HG03066 (cell line): ENCODE results near the gene SRGAP3.

Experiments used
- ATAC-seq: cut with Tn5 transposase; IDR thresholded peaks from one replicate; pipeline ENCODE4 v1.9.1; 2021; ENCODE audit warnings: low read depth; ENCODE audit not compliant: unreplicated experiment

The SRGAP3 gene

DNA sequence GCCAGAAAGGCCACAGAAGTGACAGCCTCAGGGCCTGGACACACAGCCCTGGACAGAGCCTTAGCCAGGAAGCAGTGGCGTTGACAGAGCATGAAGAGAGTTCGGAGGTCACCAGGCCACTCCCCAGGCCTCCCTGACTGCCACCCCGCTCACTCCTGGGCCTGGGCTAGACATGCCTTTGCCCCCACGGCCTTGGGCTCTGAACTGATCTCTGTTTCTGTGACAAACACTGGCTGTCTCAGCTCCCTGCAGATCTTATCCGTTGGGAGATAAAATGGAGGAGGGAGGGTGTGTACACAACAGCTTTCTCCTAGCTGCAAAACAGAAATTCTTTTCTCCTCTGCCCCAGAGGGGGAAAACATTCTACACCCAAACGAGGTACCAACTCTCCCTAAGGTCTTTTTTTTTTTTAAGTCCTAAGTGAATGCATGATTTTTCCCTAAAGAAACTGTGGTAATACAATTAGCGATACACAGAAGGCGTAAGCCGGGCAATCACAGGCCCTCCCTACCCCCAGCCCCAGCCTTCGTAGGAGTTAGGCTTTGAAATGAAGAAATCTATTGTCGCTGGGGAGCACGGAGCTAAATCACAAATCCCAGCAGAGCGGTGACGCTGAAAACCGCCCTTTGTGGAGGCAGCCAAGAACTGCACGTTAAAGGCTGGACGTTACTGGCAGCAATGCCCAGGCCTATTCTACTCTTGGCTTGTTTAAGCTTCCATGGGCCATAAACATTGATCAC lies 45.0 kb downstream of the SRGAP3 start:
- ATAC-seq = no peak

DNA sequence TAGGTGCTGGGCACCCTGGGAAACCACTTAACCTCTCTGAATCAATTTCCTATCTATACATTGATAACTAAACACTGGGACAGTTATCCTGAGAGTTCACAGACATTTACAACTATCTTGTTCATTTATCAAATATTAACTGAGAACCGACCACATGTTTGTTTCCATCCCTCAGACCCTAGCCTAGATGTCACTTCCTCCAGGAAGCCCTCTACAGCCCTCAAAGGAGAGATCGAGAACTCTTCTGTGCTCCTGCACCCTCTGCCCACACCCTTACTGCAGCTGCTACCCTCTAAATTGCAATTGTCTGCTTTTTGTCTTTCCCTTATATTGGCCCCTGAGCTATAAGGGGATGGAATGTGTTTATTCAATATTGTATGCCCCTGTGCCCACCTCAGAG lies 46.1 kb downstream of the SRGAP3 start:
- ATAC-seq = no peak

DNA sequence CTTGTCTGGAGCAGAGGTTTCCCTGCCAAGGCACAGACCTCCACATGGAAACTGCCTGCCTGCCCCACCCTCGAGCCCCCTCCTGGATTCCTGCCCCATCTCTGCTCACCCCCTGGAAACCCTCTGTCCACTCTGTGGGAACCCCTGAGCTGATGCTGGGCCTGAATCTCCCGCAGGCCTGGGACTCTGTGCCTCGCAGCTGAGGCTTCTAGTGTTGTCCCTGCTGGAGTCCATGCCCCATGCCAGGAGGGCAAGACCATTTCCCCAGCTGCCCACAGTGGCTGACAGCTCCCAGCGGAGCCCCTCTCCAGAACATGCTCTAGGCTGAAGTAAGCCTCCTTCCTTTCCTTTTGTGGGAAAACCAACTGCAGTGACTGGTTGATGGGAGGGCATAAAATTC lies 46.9 kb downstream of the SRGAP3 start:
- no peak for ATAC-seq

DNA sequence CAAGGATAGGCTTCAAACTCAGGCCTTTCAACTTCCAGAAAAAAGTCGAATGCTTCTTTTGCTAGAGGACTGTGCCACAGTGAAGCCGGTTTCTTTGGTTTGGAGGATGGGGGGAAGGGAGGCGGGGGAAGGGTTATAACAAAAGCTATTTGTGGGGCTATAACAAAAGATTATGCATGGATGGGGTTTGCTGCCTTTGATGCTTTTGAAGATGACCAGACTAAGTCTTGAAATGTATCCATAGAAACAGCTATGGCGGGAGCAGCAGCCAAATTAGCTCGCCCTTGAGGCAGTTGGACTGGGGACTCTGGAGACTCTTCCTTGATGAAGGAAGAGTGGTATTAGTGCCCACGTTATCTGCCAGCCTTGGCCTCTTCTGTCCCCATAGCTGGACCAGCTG lies 47.5 kb downstream of the SRGAP3 start:
- ATAC-seq = no peak

DNA sequence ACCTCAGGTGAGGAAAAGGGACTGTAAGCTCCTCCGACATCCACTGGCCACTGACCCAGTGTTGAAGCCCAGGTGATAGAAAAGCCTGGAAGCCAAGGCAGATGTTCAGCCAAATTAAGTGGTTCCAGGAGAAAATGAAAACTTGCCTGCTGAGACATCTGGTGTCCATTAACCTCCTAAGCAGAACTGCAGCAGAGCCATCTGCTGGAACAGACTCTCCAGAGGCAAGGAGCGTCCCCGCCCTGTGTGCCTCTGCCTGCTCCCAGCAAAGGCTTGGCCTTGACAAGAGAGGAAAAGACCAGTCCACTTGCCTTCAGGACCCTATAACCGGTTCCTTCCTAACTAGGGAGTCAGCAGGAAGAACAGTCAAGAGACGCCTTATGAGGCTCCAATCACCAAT lies 48.2 kb downstream of the SRGAP3 start:
- ATAC-seq = no peak

DNA sequence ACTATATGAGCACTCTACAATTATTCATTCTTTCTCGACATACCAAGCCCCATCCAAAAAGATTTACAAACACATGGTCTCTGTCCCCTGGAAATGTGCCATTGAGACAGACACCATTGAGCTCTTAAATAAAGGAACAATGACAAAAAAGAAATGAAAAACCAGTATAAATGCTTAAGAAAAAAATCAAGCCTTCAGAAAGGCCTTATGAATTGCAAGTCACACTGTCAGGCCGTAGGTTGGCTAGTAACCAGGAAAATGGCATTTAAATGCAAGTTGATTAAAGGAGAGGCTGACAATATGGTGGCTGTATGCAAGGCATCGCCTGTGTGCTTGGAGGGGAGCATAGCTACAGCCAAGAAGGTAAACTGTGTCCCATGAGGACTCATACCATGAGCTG lies 49.7 kb downstream of the SRGAP3 start:
- ATAC-seq = no peak

DNA sequence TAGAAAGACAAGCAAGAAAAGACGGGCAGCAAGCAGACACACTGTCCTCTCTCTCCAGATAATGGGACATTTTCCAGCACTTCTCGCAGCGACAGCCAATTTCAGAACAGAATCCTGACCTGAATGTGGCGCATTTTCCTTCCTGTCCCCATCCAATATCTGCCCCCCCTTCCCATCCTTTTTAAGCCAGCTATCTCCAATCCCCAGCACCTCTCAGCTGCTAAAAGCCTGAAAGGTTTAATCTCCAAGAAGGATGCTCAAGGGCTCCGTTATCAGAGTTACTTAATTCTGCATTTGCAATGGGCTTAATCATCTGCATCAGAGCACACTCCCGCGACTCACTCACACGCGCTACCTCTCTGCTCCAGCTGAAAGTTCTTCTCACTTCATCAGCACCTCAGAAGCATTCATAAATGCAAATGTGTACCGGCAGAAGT lies 50.5 kb downstream of the SRGAP3 start:
- no peak for ATAC-seq

DNA sequence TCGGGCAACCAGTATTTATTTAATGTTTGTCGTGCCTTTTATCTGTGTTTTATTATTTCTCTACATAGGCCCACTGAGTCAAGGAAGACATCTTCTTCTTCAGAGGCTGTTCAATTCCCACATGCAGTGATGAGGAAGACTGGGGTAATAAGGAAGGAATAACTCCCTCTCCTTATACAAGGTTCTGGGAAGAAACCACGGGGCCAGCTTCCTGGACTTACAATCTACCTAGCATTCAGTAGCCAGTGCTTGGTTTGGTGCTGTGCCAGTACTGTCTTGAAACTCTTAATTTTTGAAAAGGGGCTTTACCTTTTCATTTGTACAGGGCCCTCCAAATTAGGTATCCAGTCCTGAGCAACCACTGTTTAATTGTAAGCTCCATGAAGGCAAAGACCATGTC lies 51.2 kb downstream of the SRGAP3 start:
- ATAC-seq = no peak

DNA sequence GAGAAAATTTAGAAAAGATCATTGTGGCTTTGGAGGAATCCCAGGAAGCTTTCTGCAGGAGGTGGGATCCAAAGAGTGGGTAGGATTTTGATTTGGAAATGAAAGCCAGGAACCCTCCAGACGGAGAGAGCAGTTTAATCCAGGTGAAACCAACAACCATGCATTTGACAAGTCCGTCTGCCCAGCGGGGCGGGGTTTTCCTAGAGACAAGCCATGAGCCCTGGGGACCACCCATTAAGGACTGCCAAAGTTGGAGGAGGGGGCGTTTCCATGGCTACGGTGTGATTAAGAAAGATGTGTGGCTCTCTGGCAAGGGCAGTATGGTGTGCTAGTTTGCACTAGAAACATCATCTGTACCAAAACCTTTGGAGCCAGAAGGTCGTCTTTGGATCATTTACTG lies 53.4 kb downstream of the SRGAP3 start:
- no peak for ATAC-seq

DNA sequence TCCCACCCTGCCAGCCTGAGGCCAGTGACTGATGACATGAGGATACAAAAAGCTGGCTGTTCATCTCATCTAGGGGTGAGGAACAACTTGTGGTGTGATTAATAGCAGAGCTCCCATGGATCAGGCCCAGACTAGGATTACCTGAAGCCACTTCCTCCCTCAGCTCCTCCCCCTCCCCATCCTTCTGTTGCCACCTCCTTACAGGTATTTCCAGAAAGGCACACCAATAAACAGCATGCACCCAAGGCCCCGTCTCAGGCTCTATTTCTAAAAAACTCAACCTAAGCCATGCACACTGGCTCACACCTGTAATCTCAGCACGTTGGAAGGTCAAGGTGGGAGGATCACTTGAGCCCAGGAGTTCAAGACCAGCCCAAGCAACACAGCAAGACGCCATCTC lies 54.1 kb downstream of the SRGAP3 start:
- no peak for ATAC-seq

DNA sequence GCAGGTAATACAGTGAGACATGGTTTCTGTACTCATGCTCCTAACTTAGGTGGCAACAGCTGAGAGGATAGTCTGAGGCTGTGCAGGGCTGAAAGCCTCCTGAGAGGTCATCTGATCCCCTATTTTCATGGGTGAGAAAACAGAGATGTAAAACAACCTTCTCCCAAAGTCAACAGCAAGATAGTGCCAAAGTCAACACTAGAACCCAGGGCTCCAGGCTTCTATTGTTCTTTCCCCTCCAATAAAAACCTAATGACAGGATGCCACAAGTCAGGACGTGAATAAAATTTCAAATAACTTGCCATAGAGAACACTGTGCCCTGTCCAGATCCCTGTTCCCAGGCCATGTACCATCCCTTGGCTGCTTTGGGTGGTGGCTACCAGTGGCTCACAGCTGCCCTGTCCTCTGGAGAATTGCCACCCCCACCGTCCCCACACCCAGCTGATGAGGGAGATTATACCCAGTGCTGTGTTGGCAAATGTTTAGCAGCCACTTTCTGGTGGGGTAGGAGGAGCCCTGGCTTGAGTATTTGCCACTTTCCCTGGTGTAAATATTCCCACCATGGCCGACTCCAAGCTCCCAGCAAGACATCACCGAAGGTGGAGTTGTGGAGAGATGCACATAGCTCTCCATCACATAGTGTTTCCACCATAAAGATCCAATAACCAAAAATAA lies 54.8 kb downstream of the SRGAP3 start:
- no peak for ATAC-seq

DNA sequence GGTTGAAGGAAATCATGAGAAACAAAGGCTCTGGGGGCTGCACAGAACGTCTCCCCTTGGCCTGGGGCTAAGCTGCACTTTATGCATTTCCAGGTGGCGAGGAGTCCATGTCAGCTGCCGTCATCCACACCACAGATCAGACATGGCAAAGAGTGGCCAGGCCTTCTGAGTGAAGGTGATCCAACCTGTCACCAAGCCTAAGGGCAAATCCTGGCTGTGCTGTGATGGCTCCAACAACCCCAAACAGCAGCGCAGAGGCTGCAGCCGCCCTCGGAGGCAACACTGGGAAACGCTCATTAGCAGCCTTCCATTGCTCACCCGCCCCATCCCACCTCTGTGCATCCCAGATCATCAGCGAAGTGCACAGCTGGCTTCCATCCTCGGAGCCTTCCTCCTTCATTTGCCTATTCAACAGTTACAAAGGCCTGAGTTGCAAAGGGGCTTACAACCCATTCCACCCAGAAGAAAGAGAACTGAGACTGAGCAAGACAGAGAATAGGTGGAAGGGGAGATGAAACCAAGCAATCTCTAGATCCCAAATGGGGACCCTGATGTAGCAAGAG lies 55.7 kb downstream of the SRGAP3 start:
- no peak for ATAC-seq

DNA sequence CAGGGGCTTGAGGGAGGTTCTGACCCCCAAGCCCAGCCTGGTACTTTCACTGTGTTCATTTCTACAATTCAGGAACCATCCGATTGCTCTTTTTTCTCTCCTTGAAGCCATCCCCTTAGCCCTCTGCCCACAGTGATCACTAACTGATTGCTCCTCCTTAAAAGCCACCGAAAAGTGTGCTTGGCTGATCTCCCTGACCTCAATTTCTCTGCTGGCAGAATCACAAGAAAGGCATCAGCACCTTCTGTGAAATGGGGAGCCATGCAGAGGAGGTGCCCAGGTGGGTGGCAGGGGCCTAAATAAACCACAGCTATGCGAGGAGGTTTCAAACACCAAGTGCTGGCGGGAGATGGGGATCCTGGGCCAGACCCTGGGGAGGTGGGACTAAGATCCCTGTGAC lies 56.2 kb downstream of the SRGAP3 start:
- no peak for ATAC-seq

DNA sequence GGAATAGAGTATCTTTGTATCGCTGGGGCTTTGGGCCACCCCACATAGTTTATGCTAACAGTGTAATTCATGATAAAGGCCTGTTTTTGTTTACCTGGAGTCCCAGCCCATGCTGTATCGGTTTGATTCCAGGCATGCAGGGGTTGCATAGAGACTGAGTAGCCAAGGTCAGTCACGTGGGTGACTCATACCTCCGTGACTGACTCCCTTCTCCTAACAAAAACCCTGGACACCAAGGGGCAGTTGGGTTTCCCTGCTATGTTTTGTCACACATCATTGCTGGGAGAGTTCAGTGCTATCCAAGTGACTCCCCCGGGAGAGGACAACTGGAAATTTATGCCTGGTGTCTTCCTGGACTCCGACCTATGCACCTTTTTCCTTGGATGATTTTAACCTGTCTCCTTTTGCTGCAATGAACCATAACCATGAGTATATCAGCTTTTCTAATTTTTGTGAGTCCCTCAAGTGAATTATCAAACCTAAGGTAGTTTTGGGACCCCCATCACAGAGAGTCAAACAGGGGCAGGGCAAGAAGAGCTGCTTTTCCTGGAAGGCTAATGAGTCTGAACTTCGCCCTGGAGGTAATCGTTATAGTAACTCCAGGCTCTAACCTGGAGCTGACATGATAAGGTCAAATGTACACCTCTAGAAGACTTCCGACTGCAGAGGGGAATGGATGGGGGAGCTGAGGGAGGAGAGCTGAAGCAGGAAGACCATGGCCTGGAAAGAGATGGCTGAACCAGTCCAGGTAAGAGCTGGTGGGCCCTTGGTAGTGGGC lies 57.0 kb downstream of the SRGAP3 start:
- ATAC-seq = no peak

DNA sequence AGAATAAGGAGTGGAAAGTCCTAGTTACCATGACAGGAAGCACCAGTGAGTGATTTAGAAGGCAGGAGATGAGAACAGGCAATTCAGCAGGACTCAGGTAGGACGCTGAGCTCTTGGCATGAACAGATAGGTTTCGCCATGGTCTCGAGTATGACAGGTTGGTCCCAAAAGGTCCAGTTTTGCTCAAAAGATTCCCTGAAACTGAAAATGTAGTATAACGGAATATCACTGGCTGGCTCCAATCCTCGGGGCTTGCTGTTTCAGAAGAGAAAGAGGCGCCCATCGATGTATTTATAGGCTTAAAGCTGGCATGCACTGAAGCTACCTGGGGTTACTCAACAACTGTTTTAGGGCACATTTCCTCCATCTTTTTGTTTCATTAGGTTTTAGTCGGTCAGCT lies 59.2 kb downstream of the SRGAP3 start:
- ATAC-seq = no peak

DNA sequence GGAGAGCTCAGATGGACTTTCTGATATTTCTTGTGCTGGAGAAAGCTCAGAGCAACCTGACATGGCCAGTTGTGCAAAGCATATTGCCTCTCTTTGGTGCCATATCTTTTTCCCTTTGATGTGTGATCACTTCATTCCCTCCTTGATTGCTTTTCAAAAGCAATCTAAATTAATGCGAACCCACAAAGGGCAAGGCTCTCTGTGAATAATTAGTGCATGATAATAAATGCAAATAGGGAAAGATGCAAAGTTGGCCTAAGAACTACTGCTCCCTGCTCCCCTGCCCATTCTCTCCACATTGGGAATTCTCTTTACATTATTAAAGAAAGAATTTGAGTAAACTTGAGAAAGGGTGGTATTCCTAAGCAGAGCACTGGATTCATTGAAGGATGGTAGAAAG lies 60.9 kb downstream of the SRGAP3 start:
- no peak for ATAC-seq

DNA sequence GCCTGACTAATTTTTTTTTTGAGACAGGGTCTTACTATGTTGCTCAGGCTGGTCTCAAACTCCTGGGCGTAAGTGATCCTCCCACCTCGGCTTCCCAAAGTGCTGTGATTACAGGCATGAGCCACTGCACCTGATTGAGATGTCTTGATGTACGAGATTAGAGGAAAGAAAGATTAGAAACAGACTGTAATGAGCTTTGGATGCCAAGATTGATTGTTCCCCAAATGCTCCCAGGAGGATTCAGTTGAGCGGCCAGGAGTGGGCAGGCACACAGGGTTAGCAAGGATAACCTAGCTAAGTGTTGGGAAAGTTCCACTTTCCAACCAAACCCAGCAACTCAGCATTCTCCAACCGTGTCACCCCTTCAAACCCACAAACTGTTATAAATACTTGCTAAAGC lies 63.7 kb downstream of the SRGAP3 start:
- ATAC-seq = no peak

DNA sequence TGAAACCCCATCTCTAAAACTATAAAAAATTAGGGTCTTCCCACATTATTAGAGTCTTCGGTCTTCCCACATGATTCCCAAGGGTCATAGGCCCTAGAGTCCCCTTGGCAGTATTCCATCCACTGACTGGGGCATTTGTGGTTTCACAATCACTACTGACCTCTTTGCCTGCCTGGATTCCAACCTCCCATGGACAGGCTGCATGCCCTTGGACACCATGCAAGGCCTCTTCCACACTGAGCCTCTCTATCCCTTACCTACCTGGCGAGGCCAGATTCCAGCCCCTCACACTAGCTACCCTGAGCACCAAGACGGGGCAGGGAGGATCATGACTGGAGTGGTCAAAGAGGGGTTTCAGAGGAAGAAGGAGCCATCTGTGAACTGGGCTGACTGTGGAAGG lies 64.4 kb downstream of the SRGAP3 start:
- ATAC-seq = no peak

DNA sequence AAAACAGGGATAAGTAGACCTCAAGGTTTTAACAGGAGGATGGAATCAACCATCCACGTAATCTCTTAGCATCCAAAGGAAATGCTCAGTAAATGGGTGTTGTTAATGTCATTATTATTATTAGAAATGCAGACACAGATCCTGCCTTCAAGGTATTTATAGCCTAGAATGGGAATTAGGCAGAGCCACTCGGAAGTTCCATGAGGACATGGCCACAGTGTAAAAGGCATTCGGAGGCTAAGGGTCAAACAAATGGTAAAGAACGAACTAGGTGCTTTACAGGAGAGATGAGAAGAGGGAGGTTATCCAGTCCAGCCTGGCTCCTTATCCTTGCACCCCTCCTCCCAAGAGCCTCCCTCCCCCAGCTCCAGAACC lies 65.0 kb downstream of the SRGAP3 start:
- no peak for ATAC-seq

DNA sequence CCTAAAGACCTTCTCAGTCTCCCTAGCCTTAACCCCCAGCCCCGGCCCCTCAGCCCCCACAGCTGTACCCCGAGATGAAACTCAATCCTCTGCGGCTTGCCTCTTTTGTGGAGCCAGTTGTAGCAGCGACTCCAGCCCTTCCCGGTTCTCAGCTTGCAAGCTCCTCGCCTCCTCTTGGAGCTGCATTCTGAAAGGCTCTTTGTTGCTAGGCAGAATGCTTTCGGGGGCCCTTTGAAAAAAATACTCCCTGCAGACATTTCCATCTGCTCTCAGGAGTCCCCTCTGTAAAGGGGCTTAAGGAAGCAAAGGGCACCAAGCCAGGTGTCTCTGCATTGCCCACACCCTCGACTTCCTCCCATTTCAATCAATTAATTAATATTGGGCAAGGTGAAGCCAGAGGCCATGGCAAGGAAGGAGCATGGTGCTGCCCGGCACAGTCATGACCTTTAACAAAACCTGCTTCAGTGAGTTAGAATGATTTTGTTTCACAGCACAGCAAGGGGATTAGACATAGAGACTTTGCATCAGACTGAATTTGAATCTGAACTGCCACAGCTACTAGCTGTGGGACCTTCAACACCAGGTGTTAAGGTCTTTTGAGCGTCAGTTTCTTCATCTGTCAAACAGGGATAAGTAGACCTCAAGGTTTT lies 65.5 kb downstream of the SRGAP3 start:
- ATAC-seq = no peak

DNA sequence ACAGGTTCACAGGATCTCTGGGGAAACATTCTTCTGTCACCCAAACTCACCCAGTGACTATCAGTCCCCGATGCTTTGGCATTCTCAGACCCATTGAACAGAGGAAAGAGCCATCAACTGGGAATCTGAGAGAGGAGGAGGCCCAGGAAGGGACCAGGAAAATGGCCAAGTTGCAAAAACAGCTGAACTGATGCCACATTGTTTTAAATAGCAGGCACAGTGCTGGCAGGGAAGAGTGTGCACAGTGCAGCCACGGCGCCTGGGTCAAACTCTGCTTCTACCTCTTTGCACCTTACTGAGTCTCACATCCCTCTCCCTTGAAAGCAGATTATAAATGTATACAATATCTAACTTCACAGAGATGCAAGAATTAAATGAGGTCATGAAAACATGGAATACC lies 66.4 kb downstream of the SRGAP3 start:
- no peak for ATAC-seq
